H1 (cell line): Measurements from ENCODE around the gene GALR1.

Experiments used
- EP300 ChIP-seq, 2 experiments: IDR thresholded peaks; 1 replicate in 1 of 2; 2 replicates in 1 of 2; pipeline ENCODE4 v1.6.1; 2011 to 2012; ENCODE audit warnings: low read depth in 2 of 2, low read length in 2 of 2, mild to moderate bottlenecking in 2 of 2, borderline replicate concordance in 1 of 2, inconsistent platforms in 1 of 2, moderate library complexity in 1 of 2
- GABPA ChIP-seq: IDR thresholded peaks from 2 replicates; pipeline ENCODE4 v1.6.1; 2011; ENCODE audit warnings: mild to moderate bottlenecking, low read length, moderate library complexity, borderline replicate concordance; ENCODE audit not compliant: insufficient read depth
- MAX ChIP-seq: IDR thresholded peaks from 2 replicates; pipeline ENCODE4 v1.6.1; 2012; ENCODE audit warnings: inconsistent platforms
- POLR2A ChIP-seq, 2 experiments: IDR thresholded peaks; 1 replicate in 1 of 2; 2 replicates in 1 of 2; pipeline ENCODE4 v1.6.1; 2011; ENCODE audit warnings: low read depth in 2 of 2, low read length in 2 of 2, mild to moderate bottlenecking in 2 of 2; ENCODE audit errors: control extremely low read depth in 1 of 2
- RAD21 ChIP-seq, 2 experiments: IDR thresholded peaks in 1 of 2; conservative IDR thresholded peaks in 1 of 2; 2 replicates each; pipeline ENCODE4 v1.6.1; 2011; ENCODE audit warnings: low read depth in 2 of 2, low read length in 2 of 2, improper control_type of control experiment in 1 of 2, inconsistent platforms in 1 of 2, mild to moderate bottlenecking in 1 of 2, moderate library complexity in 1 of 2
- SP2 ChIP-seq: IDR thresholded peaks from 2 replicates; pipeline ENCODE4 v1.6.1; 2012; ENCODE audit warnings: mild to moderate bottlenecking, low read length, inconsistent platforms
- SRF ChIP-seq: IDR thresholded peaks from 2 replicates; pipeline ENCODE4 v1.6.1; 2011; ENCODE audit warnings: mild to moderate bottlenecking, low read depth, low read length, moderate library complexity
- TF ChIP-seq, protein P1 (sequence below), 3 experiments: IDR thresholded peaks; 1 replicate in 2 of 3; 2 replicates in 1 of 3; pipeline versions ENCODE4 v1.5.1 to v1.6.1; 2011; ENCODE audit warnings: low read length in 3 of 3, mild to moderate bottlenecking in 3 of 3, inconsistent platforms in 2 of 3, low read depth in 1 of 3, moderate library complexity in 1 of 3; ENCODE audit not compliant: insufficient read depth in 1 of 3; ENCODE audit errors: control extremely low read depth in 1 of 3

DNA sequence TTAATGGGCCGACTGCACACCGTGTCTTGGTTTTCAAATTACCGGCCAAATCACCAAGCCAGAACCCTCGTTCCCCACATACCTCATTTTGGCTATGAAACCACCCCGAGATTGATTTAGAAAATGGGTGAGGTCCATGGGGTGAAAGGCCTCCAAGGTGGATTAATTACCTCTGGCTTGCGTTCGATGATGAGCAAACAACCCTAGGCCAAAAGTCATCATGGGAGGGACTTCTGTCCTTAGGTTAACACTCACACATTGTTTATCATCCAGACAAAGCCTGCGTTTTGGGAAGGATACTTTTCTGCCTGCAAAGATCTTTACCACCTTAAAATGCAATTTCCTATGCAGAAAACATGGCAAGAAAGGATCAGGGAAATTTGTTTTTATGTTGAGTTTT is 48.5 kb downstream of the GALR1 start:
- TF ChIP-seq GABPA = no peak
- no peak for TF ChIP-seq POLR2A (IDR thresholded peaks at IDR 0.05; ENCODE audit: control extremely low read depth in 1 of 2, low read depth in 2 of 2, low read length in 2 of 2)
- TF ChIP-seq EP300 (IDR thresholded peaks at IDR 0.05; ENCODE audit: borderline replicate concordance in 1 of 2, low read depth in 2 of 2, low read length in 2 of 2) = no peak
- TF ChIP-seq, protein P1, sequence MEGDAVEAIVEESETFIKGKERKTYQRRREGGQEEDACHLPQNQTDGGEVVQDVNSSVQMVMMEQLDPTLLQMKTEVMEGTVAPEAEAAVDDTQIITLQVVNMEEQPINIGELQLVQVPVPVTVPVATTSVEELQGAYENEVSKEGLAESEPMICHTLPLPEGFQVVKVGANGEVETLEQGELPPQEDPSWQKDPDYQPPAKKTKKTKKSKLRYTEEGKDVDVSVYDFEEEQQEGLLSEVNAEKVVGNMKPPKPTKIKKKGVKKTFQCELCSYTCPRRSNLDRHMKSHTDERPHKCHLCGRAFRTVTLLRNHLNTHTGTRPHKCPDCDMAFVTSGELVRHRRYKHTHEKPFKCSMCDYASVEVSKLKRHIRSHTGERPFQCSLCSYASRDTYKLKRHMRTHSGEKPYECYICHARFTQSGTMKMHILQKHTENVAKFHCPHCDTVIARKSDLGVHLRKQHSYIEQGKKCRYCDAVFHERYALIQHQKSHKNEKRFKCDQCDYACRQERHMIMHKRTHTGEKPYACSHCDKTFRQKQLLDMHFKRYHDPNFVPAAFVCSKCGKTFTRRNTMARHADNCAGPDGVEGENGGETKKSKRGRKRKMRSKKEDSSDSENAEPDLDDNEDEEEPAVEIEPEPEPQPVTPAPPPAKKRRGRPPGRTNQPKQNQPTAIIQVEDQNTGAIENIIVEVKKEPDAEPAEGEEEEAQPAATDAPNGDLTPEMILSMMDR (IDR thresholded peaks at IDR 0.05; ENCODE audit: control extremely low read depth in 1 of 3, insufficient read depth in 1 of 3, low read depth in 1 of 3, low read length in 3 of 3) = no peak
- no peak for TF ChIP-seq MAX
- no peak for TF ChIP-seq RAD21 (IDR thresholded peaks at IDR 0.05 in 1 of 2, conservative IDR thresholded peaks at IDR 0.05 in 1 of 2; ENCODE audit: low read depth in 2 of 2, low read length in 2 of 2)
- no peak for TF ChIP-seq SP2
- no peak for TF ChIP-seq SRF
